Measurements from ENCODE around the gene SERTAD1. TPM values are rescaled to one million over a fixed set of nuclear protein-coding genes. Genes with fewer than 3 reads are reported as not detected.
"Not testable (repeated sequence)": the region's sequence is repeated elsewhere in the genome, so short reads cannot be mapped to it uniquely, and the experiment has no call there.

The SERTAD1 gene
- total and polyA plus RNA-seq, 2 donors (not counting 1 experiment from before 2014, with no cell fraction given): 11.9 to 59.4 TPM

- TF ChIP-seq CTCF (IDR thresholded peaks at IDR 0.05) (no peak), EZH2 (IDR thresholded peaks at IDR 0.05; ENCODE audit: borderline replicate concordance, insufficient read depth, low read depth, low read length, poor library complexity, severe bottlenecking) (no peak)
Observed at GRCh38 chr19:40457048-40457447, 31.3 kb upstream of the SERTAD1 start.

DNA sequence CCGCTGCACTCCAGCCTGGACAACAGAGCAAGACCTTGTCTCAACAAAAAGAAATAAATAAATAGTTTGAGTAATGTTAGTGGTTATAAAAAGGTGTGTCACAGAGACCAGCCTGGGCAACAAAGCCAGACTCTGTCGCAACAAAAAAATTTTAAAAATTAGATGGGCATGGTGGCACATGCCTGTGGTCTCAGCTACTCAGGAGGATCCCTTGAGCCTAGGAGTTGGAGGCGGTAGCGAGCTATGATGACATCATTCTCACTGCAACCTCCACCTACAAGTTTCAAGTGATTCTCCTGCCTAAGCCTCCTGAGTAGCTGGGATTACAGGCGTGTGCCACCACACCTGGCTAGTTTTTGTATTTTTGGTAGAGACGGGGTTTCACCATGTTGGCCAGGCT is 28.2 kb upstream of the SERTAD1 start:
- H2AFZ ChIP-seq (ENCODE audit: insufficient read depth, low read depth, low read length, poor library complexity, severe bottlenecking); H3K27me3 ChIP-seq (replicated peaks in 1 of 4; ENCODE audit: control extremely low read depth in 1 of 4, control insufficient read depth in 3 of 4, insufficient read depth in 4 of 4, low read length in 3 of 4); H3K9me3 ChIP-seq (ENCODE audit: control extremely low read depth in 1 of 3, control insufficient read depth in 2 of 3, insufficient read depth in 1 of 3, low read length in 2 of 3); H3K27ac ChIP-seq (ENCODE audit: low read length in 2 of 2); H3K27me3 Mint-ChIP-seq; H3K4me3 Mint-ChIP-seq; H3K4me1 Mint-ChIP-seq; H3K79me2 ChIP-seq (ENCODE audit: control insufficient read depth, insufficient read depth, low read length); DNase-seq; POLR2A ChIA-PET; H3K9me3 Mint-ChIP-seq (ENCODE audit: insufficient read depth); ATAC-seq (ENCODE audit: low read depth); H3K36me3 ChIP-seq (replicated peaks in 1 of 2; ENCODE audit: control extremely low read depth in 1 of 2, control insufficient read depth in 1 of 2, extremely low read depth in 1 of 2, insufficient read depth in 2 of 2, low read length in 1 of 2); H4K20me1 ChIP-seq (ENCODE audit: control insufficient read depth, insufficient read depth, low read length, poor library complexity, severe bottlenecking); H3K4me2 ChIP-seq (replicated peaks; ENCODE audit: low read depth, low read length, poor library complexity, severe bottlenecking); H3K9ac ChIP-seq (ENCODE audit: low read length); H3K27ac Mint-ChIP-seq; intact Hi-C loops (cut with micrococcal nuclease); H3K4me3 ChIP-seq (ENCODE audit: control extremely low read depth in 1 of 5, extremely low read depth in 1 of 5, insufficient read depth in 1 of 5, low read depth in 2 of 5, low read length in 4 of 5); H3K4me1 ChIP-seq (ENCODE audit: control insufficient read depth in 2 of 2, insufficient read depth in 2 of 2, low read length in 2 of 2): not testable (repeated sequence)
- CTCF ChIA-PET: interaction anchor here (0.8 to 1.8 kb wide), 2 partner anchors 11 to 28 kb away, joined by 3 to 4 read pairs; partner anchors contain the start of gene SERTAD1
- 100% methylated on average over 2 of the region's 6 CpGs for WGBS (ENCODE audit: insufficient coverage)

More at GRCh38 chr19:40457048-40457447, 31.3 kb upstream of the SERTAD1 start:
- Histone ChIP-seq H3K4me2 (replicated peaks; ENCODE audit: low read depth, low read length, poor library complexity, severe bottlenecking) (no peak overlapping the region), H4K20me1 (ENCODE audit: control insufficient read depth, insufficient read depth, low read length, poor library complexity, severe bottlenecking) (no peaks in the 10 kb centered on the region), H3K4me3 (ENCODE audit: control extremely low read depth in 1 of 5, extremely low read depth in 1 of 5, insufficient read depth in 1 of 5, low read depth in 2 of 5, low read length in 4 of 5) (no peak overlapping the region), H3K4me1 (ENCODE audit: control insufficient read depth in 2 of 2, insufficient read depth in 2 of 2, low read length in 2 of 2) (peaks cover 10 to 12% of the 10 kb centered on the region in 2 donors), H3K36me3 (replicated peaks in 1 of 2; ENCODE audit: control extremely low read depth in 1 of 2, control insufficient read depth in 1 of 2, extremely low read depth in 1 of 2, insufficient read depth in 2 of 2, low read length in 1 of 2) (no peaks in the 10 kb centered on the region), H3K27me3 (replicated peaks in 1 of 4; ENCODE audit: control extremely low read depth in 1 of 4, control insufficient read depth in 3 of 4, insufficient read depth in 4 of 4, low read length in 3 of 4) (no peaks in the 10 kb centered on the region), H2AFZ (ENCODE audit: insufficient read depth, low read depth, low read length, poor library complexity, severe bottlenecking) (no peak overlapping the region), H3K79me2 (ENCODE audit: control insufficient read depth, insufficient read depth, low read length) (no peaks in the 10 kb centered on the region), H3K27ac (ENCODE audit: low read length in 2 of 2) (no peak overlapping the region), H3K9ac (ENCODE audit: low read length) (no peak overlapping the region), H3K9me3 (ENCODE audit: control extremely low read depth in 1 of 3, control insufficient read depth in 2 of 3, insufficient read depth in 1 of 3, low read length in 2 of 3) (peaks cover 0 to 5% (median 0%) of the 10 kb centered on the region in 3 donors)
- CTCF ChIA-PET: interaction anchor here (0.9 to 2.0 kb wide), 3 partner anchors 11 to 38 kb away, joined by 3 to 5 read pairs (median 3); no protein-coding TSS in a partner anchor
- POLR2A ChIA-PET: interaction anchor here (0.7 kb wide), 1 partner anchor 414 kb away, joined by 4 read pairs; no protein-coding TSS in a partner anchor
- intact Hi-C loops (cut with micrococcal nuclease): no loop called here
- no peak overlapping the region for H3K4me3 Mint-ChIP-seq
- no peaks in the 10 kb centered on the region for H3K9me3 Mint-ChIP-seq (ENCODE audit: insufficient read depth)
- 79% methylated on average over 5 of the region's 5 CpGs for WGBS (ENCODE audit: insufficient coverage)
- H3K27me3 Mint-ChIP-seq: no peaks in the 10 kb centered on the region
- no peak overlapping the region for H3K27ac Mint-ChIP-seq
- no peak for DNase-seq
- no peak for ATAC-seq (ENCODE audit: low read depth)
- H3K4me1 Mint-ChIP-seq: peaks cover 9% of the 10 kb centered on the region
